ACC112 (cell line): ENCODE measurements around the gene ALG14.

Source experiments
- H2AFZ ChIP-seq: fragments of 200-600 bp; sonication (generic); one replicate; pipeline ENCODE4 v1.6.0; 2017; ENCODE audit warnings: antibody characterized with exemption, low read length; ENCODE audit not compliant: unreplicated experiment
- H3K27ac ChIP-seq: fragments of 200-600 bp; sonication (generic); 2 replicates; pipeline ENCODE4 v1.5.1; 2014; ENCODE audit warnings: low read depth, mild to moderate bottlenecking, antibody characterized with exemption, low read length, moderate library complexity
- H3K27me3 ChIP-seq: fragments of 200-600 bp; sonication (generic); 2 replicates; pipeline ENCODE4 v1.6.1; 2014; ENCODE audit warnings: mild to moderate bottlenecking, antibody characterized with exemption, low read length, moderate library complexity, mixed read lengths; ENCODE audit not compliant: insufficient read depth
- H3K36me3 ChIP-seq: fragments of 200-600 bp; sonication (generic); 2 replicates; pipeline ENCODE4 v1.6.1; 2016; ENCODE audit warnings: mild to moderate bottlenecking, antibody characterized with exemption, low read length, moderate library complexity, mixed read lengths; ENCODE audit not compliant: insufficient read depth
- H3K4me1 ChIP-seq: fragments of 200-600 bp; sonication (generic); one replicate; pipeline ENCODE4 v1.6.1; 2016; ENCODE audit warnings: low read length, mixed read lengths; ENCODE audit not compliant: insufficient read depth, unreplicated experiment, control insufficient read depth
- H3K4me3 ChIP-seq: fragments of 200-600 bp; sonication (generic); 2 replicates; pipeline ENCODE4 v1.5.1; 2014; ENCODE audit warnings: mild to moderate bottlenecking, low read depth, low read length
- H3K79me2 ChIP-seq: fragments of 200-600 bp; sonication (generic); one replicate; pipeline ENCODE4 v1.6.0; 2016; ENCODE audit warnings: low read length; ENCODE audit not compliant: control insufficient read depth, unreplicated experiment, insufficient read depth

The ALG14 gene

GRCh38 chr1:94973309-94973922 lies 99.3 kb downstream of the ALG14 start:
- Histone ChIP-seq H3K27me3 (no peaks in the 10 kb centered on the region), H3K79me2 (no peaks in the 10 kb centered on the region), H2AFZ (no peak overlapping the region), H3K4me3 (no peak overlapping the region), H3K4me1 (peaks cover 42% of the 10 kb centered on the region), H3K36me3 (no peaks in the 10 kb centered on the region), H3K27ac (peak overlapping the region; percentile 13; the same call in 1 of the 2 replicates)

- H3K36me3 ChIP-seq: no peaks in the 10 kb centered on the region
- H3K79me2 ChIP-seq: no peaks in the 10 kb centered on the region
- H3K27ac ChIP-seq: peak overlapping the region; percentile 92
- no peaks in the 10 kb centered on the region for H3K27me3 ChIP-seq
- H2AFZ ChIP-seq: peak overlapping the region; percentile 61
- H3K4me1 ChIP-seq: peaks cover 42% of the 10 kb centered on the region
- H3K4me3 ChIP-seq: peak overlapping the region; percentile 43; the same call in 1 of the 2 replicates
Measured at GRCh38 chr1:94971491-94971924, 101.2 kb downstream of the ALG14 start.

- Histone ChIP-seq H3K36me3 (no peaks in the 10 kb centered on the region), H3K4me3 (peak overlapping the region; percentile 43; the same call in 1 of the 2 replicates), H2AFZ (peak overlapping the region; percentile 10), H3K27me3 (no peaks in the 10 kb centered on the region), H3K27ac (peak overlapping the region; percentile 92), H3K4me1 (peaks cover 42% of the 10 kb centered on the region), H3K79me2 (no peaks in the 10 kb centered on the region)
Measured at GRCh38 chr1:94970783-94971182, 102.0 kb downstream of the ALG14 start.

GRCh38 chr1:94969137-94969536 lies 103.6 kb downstream of the ALG14 start:
- no peaks in the 10 kb centered on the region for H3K79me2 ChIP-seq
- H3K4me1 ChIP-seq: peaks cover 30% of the 10 kb centered on the region
- no peak overlapping the region for H3K4me3 ChIP-seq
- H3K27me3 ChIP-seq: no peaks in the 10 kb centered on the region
- no peak overlapping the region for H3K27ac ChIP-seq
- no peaks in the 10 kb centered on the region for H3K36me3 ChIP-seq
- H2AFZ ChIP-seq: no peak overlapping the region

- no peak overlapping the region for H3K4me3 ChIP-seq
- no peak overlapping the region for H3K27ac ChIP-seq
Measured at GRCh38 chr1:94966033-94966432, 106.7 kb downstream of the ALG14 start.

GRCh38 chr1:94963864-94964263 lies 108.9 kb downstream of the ALG14 start:
- no peaks in the 10 kb centered on the region for H3K27me3 ChIP-seq
- no peaks in the 10 kb centered on the region for H3K79me2 ChIP-seq
- peaks cover 3% of the 10 kb centered on the region for H3K4me1 ChIP-seq
- no peak overlapping the region for H3K4me3 ChIP-seq
- no peak overlapping the region for H2AFZ ChIP-seq
- no peak overlapping the region for H3K27ac ChIP-seq
- H3K36me3 ChIP-seq: no peaks in the 10 kb centered on the region

More at GRCh38 chr1:94966033-94966432, 106.7 kb downstream of the ALG14 start:
- Histone ChIP-seq H2AFZ (no peak overlapping the region), H3K36me3 (no peaks in the 10 kb centered on the region), H3K4me1 (peaks cover 10% of the 10 kb centered on the region), H3K79me2 (no peaks in the 10 kb centered on the region), H3K27me3 (no peaks in the 10 kb centered on the region)

- Histone ChIP-seq H2AFZ (peak overlapping the region; percentile 85), H3K79me2 (no peaks in the 10 kb centered on the region), H3K36me3 (no peaks in the 10 kb centered on the region), H3K4me1 (peaks cover 3% of the 10 kb centered on the region), H3K4me3 (peak overlapping the region; percentile 67), H3K27me3 (no peaks in the 10 kb centered on the region), H3K27ac (peak overlapping the region; percentile 73)
Measured at GRCh38 chr1:94962409-94963265, 110.1 kb downstream of the ALG14 start.

- Histone ChIP-seq H2AFZ (peak overlapping the region; percentile 85), H3K36me3 (no peaks in the 10 kb centered on the region), H3K79me2 (no peaks in the 10 kb centered on the region), H3K27me3 (no peaks in the 10 kb centered on the region), H3K27ac (peak overlapping the region; percentile 73; the same call in 1 of the 2 replicates), H3K4me3 (peak overlapping the region; percentile 67; the same call in 1 of the 2 replicates), H3K4me1 (peaks cover 3% of the 10 kb centered on the region)
Measured at GRCh38 chr1:94961988-94962387, 110.8 kb downstream of the ALG14 start.

GRCh38 chr1:94961582-94961981 lies 111.2 kb downstream of the ALG14 start:
- peaks cover 3% of the 10 kb centered on the region for H3K4me1 ChIP-seq
- no peaks in the 10 kb centered on the region for H3K36me3 ChIP-seq
- no peak overlapping the region for H3K4me3 ChIP-seq
- H3K27me3 ChIP-seq: no peaks in the 10 kb centered on the region
- peak overlapping the region; percentile 85 for H2AFZ ChIP-seq
- no peak overlapping the region for H3K27ac ChIP-seq
- no peaks in the 10 kb centered on the region for H3K79me2 ChIP-seq

- no peaks in the 10 kb centered on the region for H3K79me2 ChIP-seq
- H3K27me3 ChIP-seq: no peaks in the 10 kb centered on the region
- H3K36me3 ChIP-seq: no peaks in the 10 kb centered on the region
- no peak overlapping the region for H2AFZ ChIP-seq
- peaks cover 9% of the 10 kb centered on the region for H3K4me1 ChIP-seq
- H3K27ac ChIP-seq: no peak overlapping the region
- H3K4me3 ChIP-seq: no peak overlapping the region
Measured at GRCh38 chr1:94958081-94958480, 114.7 kb downstream of the ALG14 start.
